Peyer's patch (tissue), 4 donors: ENCODE data around the gene SHKBP1.

ENCODE experiments used
- POLR2A ChIP-seq, 2 donors: fragments of 450-650 bp; IDR thresholded peaks; one replicate each; pipeline ENCODE4 v1.5.1; 2017; ENCODE audit warnings: antibody characterized with exemption in 2 of 2, mild to moderate bottlenecking in 2 of 2, moderate library complexity in 2 of 2
- TF ChIP-seq, protein P1 (sequence below), 6 experiments: fragments of 450-650 bp in 4 of 6; fragments of 200-600 bp in 2 of 6; sonication (generic) in 1 of 6; IDR thresholded peaks; one replicate each; pipeline ENCODE4 v1.5.1; 2017 to 2019; ENCODE audit warnings: antibody characterized with exemption in 6 of 6, mild to moderate bottlenecking in 3 of 6, moderate library complexity in 1 of 6

DNA sequence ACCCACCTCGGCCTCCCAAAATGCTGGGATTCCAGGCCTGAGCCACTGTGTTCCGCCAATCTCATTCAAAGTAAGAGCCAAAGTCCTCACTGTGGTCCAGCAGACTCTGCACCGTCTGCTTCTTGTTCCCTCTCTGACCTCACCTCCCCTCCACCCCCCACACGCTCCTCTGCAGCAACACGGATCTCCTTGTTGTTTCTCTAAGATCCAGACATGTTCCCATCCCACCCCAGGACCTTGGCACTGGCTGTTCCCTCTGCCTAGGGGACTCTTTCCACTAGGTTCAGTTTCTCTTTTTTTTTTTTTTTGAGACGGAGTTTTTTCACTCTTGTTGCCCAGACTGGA, 62.9 kb downstream of the SHKBP1 start:
- TF ChIP-seq, protein P1, sequence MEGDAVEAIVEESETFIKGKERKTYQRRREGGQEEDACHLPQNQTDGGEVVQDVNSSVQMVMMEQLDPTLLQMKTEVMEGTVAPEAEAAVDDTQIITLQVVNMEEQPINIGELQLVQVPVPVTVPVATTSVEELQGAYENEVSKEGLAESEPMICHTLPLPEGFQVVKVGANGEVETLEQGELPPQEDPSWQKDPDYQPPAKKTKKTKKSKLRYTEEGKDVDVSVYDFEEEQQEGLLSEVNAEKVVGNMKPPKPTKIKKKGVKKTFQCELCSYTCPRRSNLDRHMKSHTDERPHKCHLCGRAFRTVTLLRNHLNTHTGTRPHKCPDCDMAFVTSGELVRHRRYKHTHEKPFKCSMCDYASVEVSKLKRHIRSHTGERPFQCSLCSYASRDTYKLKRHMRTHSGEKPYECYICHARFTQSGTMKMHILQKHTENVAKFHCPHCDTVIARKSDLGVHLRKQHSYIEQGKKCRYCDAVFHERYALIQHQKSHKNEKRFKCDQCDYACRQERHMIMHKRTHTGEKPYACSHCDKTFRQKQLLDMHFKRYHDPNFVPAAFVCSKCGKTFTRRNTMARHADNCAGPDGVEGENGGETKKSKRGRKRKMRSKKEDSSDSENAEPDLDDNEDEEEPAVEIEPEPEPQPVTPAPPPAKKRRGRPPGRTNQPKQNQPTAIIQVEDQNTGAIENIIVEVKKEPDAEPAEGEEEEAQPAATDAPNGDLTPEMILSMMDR (IDR thresholded peaks at IDR 0.05): no peak
- no peak for TF ChIP-seq POLR2A (IDR thresholded peaks at IDR 0.05)
